PC-9 (cell line): ENCODE results near the gene PRLR. TPM values are rescaled to one million over a fixed set of nuclear protein-coding genes. Genes with fewer than 3 reads are reported as not detected.

ENCODE experiments used
- BruUV-seq: library from RNA; stranded (reverse); fragments of 400-500 nt; replicated peaks from 2 replicates; lab custom pipeline; 2021; lab: Mats Ljungman, UMichigan
- CTCF ChIA-PET: fragments of 300-600 bp; sonication (Branson Sonifier 250); formaldehyde crosslinking; loops from one replicate; lab custom pipeline; 2022; ENCODE audit warnings: antibody characterized with exemption; lab: Charles Lee
- POLR2A ChIA-PET: fragments of 300-600 bp; sonication (Branson Sonifier 250); formaldehyde crosslinking; loops from one replicate; lab custom pipeline; 2022; ENCODE audit warnings: antibody characterized with exemption; ENCODE audit not compliant: unreplicated experiment; lab: Charles Lee
- DNase-seq, 2 experiments: peaks; one replicate each; pipeline versions ENCODE4 v3.0.0 to v3.0.0-alpha.2; 2015 to 2022; ENCODE audit warnings: mixed read lengths in 1 of 2
- H2AFZ ChIP-seq: fragments of 200-600 bp; sonication (generic); 2 replicates; pipeline ENCODE4 v1.8.1; 2017; ENCODE audit warnings: antibody characterized with exemption
- H3F3A ChIP-seq: fragments of 200-600 bp; sonication (generic); 2 replicates; pipeline ENCODE4 v1.8.1; 2017; ENCODE audit warnings: antibody characterized with exemption, mild to moderate bottlenecking, low read depth; ENCODE audit not compliant: insufficient read depth
- H3K27ac ChIP-seq: fragments of 200-600 bp; sonication (generic); 2 replicates; pipeline ENCODE4 v1.6.1; 2016; ENCODE audit warnings: mixed run types
- H3K27me3 ChIP-seq: fragments of 200-600 bp; sonication (generic); 2 replicates; pipeline ENCODE4 v1.6.1; 2016; ENCODE audit warnings: low read depth, mixed run types; ENCODE audit not compliant: insufficient read depth
- H3K36me3 ChIP-seq: fragments of 200-600 bp; sonication (generic); 2 replicates; pipeline ENCODE4 v1.6.1; 2016; ENCODE audit warnings: low read depth, mixed run types
- H3K4me1 ChIP-seq: fragments of 200-600 bp; sonication (generic); replicated peaks from 2 replicates; pipeline ENCODE4 v1.6.1; 2016; ENCODE audit warnings: mixed run types; ENCODE audit not compliant: insufficient read depth
- H3K4me2 ChIP-seq: fragments of 200-600 bp; sonication (generic); 2 replicates; pipeline ENCODE4 v1.6.1; 2017; ENCODE audit warnings: mixed run types
- H3K4me3 ChIP-seq: fragments of 200-600 bp; sonication (generic); 2 replicates; pipeline ENCODE4 v1.6.1; 2016; ENCODE audit warnings: mixed run types
- H3K79me2 ChIP-seq: fragments of 200-600 bp; sonication (generic); 2 replicates; pipeline ENCODE4 v1.6.1; 2017; ENCODE audit warnings: low read depth, mixed run types
- H3K9me2 ChIP-seq: fragments of 200-600 bp; sonication (generic); 2 replicates; pipeline ENCODE4 v1.8.1; 2017; ENCODE audit warnings: mild to moderate bottlenecking; ENCODE audit not compliant: insufficient read depth
- H3K9me3 ChIP-seq: fragments of 200-600 bp; sonication (generic); 2 replicates; pipeline ENCODE4 v1.8.1; 2016; ENCODE audit warnings: low read depth; ENCODE audit not compliant: insufficient read depth
- H4K20me1 ChIP-seq: fragments of 200-600 bp; sonication (generic); 2 replicates; pipeline ENCODE4 v1.8.1; 2017; ENCODE audit not compliant: insufficient read depth
- EZH2 ChIP-seq: fragments of 200-600 bp; sonication (generic); IDR thresholded peaks from 2 replicates; pipeline ENCODE4 v1.8.0; 2017; ENCODE audit warnings: antibody characterized with exemption, low read depth
- intact Hi-C: fragments of 100-400 bp; cut with micrococcal nuclease; formaldehyde crosslinking; loops from one replicate; pipeline ENCODE4 v1.10.0; 2022; ENCODE audit not compliant: unreplicated experiment
- total RNA-seq: library from RNA; stranded (reverse); gene quantifications from 2 replicates; pipeline ENCODE4 v1.2.3, GENCODE V29; 2021
- TF ChIP-seq, protein P1 (sequence below): fragments of 200-600 bp; sonication (generic); conservative IDR thresholded peaks from 2 replicates; pipeline ENCODE4 v1.6.1; 2017; ENCODE audit warnings: mixed run types, antibody characterized with exemption, mild to moderate bottlenecking, moderate library complexity

PRLR gene
- total RNA-seq, 1 experiment from 2014 or later: not detected

DNA sequence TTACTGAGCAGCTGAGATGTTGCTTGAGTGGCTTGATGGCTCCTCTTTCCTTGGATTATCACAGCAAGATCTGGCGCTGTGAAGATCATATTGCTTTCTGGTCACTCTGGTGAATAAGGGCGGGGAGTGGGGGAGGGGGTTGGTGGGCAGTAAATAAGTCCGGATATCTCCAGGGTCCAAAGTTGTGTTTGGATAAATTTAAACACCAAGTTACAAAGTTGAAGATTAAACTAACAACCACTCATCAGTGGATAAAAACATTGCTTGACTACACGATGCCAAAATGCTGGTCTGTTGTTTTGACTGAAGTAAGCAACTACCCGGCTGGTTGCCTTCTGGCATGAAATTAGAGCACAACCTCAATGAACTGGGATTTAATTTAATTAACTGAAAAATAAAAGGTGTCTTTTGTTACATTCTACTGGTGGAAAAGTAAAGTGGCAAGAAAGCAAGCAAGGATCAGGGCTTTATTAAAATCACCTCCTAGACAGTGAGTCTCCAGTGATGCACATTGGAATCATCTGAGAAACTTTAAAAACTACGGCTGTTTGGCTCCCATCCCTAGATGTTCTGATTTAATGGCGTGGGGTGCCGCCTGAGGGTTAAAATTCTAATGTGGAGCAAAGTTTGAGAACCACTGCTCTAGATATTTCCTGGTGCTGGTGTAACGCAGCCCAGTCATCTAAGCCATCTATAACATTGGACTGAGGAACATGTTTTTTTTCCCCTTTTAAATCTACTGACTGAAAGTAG lies 95.8 kb downstream of the PRLR start:
- Histone ChIP-seq H3K4me2 (no peak overlapping the region), H2AFZ (no peak overlapping the region), H3K27me3 (peaks cover 58% of the 10 kb centered on the region), H3F3A (no peaks in the 10 kb centered on the region), H3K4me1 (no peaks in the 10 kb centered on the region), H3K4me3 (no peak overlapping the region), H3K27ac (no peak overlapping the region), H3K79me2 (no peaks in the 10 kb centered on the region), H3K9me3 (no peaks in the 10 kb centered on the region), H3K36me3 (no peaks in the 10 kb centered on the region), H4K20me1 (no peaks in the 10 kb centered on the region), H3K9me2 (no peaks in the 10 kb centered on the region; the same call in 1 of the 2 replicates)
- ChIA-PET POLR2A (interaction anchor here (0.7 kb wide), 1 partner anchor 295 kb away, joined by 3 read pairs; the partner anchor contains the start of gene TTC23L), CTCF (no interaction called here)
- BruUV-seq: no TSS peak
- intact Hi-C loops: no loop called here
- TF ChIP-seq, protein P1, sequence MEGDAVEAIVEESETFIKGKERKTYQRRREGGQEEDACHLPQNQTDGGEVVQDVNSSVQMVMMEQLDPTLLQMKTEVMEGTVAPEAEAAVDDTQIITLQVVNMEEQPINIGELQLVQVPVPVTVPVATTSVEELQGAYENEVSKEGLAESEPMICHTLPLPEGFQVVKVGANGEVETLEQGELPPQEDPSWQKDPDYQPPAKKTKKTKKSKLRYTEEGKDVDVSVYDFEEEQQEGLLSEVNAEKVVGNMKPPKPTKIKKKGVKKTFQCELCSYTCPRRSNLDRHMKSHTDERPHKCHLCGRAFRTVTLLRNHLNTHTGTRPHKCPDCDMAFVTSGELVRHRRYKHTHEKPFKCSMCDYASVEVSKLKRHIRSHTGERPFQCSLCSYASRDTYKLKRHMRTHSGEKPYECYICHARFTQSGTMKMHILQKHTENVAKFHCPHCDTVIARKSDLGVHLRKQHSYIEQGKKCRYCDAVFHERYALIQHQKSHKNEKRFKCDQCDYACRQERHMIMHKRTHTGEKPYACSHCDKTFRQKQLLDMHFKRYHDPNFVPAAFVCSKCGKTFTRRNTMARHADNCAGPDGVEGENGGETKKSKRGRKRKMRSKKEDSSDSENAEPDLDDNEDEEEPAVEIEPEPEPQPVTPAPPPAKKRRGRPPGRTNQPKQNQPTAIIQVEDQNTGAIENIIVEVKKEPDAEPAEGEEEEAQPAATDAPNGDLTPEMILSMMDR: no peak
- no peak for TF ChIP-seq EZH2
- DNase-seq: no peak

DNA sequence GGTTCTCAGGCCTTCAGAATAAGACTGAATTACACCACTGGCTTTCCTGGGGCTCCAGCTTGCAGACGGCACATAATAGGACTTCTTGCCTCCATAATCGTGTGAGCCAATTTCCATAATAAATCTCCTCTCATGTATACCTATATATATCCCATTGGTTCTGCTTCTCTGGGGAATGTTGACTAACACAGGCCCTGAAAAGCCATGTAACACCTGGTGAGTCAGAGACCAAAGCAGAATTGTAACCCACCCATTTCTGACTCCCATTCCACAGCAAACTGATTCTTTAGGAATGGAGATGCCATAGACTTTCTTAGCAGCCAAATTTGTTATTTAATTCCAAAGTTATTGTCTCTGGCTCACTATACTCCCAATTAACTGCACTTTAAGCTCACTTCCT lies 97.1 kb downstream of the PRLR start:
- TF ChIP-seq, protein P1: no peak
- no peak for TF ChIP-seq EZH2
- Histone ChIP-seq H3K4me3 (no peak overlapping the region), H2AFZ (no peak overlapping the region), H3K9me2 (no peaks in the 10 kb centered on the region; the same call in 1 of the 2 replicates), H4K20me1 (no peaks in the 10 kb centered on the region), H3K4me2 (no peak overlapping the region), H3K9me3 (no peaks in the 10 kb centered on the region), H3K4me1 (no peaks in the 10 kb centered on the region), H3K79me2 (no peaks in the 10 kb centered on the region), H3K36me3 (no peaks in the 10 kb centered on the region), H3K27me3 (peaks cover 47% of the 10 kb centered on the region), H3K27ac (no peak overlapping the region), H3F3A (no peaks in the 10 kb centered on the region)
- DNase-seq: no peak
- ChIA-PET CTCF (no interaction called here), POLR2A (no interaction called here)
- BruUV-seq: no TSS peak
- intact Hi-C loops: no loop called here

DNA sequence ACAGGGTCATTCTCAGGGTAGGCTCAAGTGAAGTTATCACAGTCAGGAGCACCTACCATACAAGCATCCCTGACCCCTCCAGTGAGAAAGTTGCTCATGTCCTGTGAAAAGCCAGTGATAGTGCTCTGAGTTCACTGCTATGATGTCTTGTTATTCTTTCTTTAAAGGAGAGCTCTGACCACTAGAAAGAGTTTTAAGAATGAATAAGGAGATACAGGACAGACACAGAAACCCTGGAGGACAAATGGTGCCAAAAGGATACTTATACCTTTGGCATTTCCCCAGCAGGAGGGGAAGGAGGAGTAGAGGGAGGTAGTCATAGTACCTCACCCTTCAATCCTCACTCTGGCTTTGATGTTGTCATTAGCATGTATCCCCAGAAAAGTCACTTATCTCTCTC lies 98.6 kb downstream of the PRLR start:
- CTCF ChIA-PET: no interaction called here

More for the DNA sequence above, 98.6 kb downstream of the PRLR start:
- H4K20me1 ChIP-seq: no peaks in the 10 kb centered on the region
- peaks cover 37% of the 10 kb centered on the region for H3K27me3 ChIP-seq
- no peaks in the 10 kb centered on the region for H3K9me3 ChIP-seq
- no peaks in the 10 kb centered on the region for H3K36me3 ChIP-seq
- no peak for DNase-seq
- no peaks in the 10 kb centered on the region for H3K79me2 ChIP-seq
- no peak overlapping the region for H2AFZ ChIP-seq
- no peak overlapping the region for H3K27ac ChIP-seq
- H3K9me2 ChIP-seq: no peaks in the 10 kb centered on the region
- no peak overlapping the region for H3K4me3 ChIP-seq
- no TSS peak for BruUV-seq
- H3K4me1 ChIP-seq: no peaks in the 10 kb centered on the region
- TF ChIP-seq, protein P1: no peak
- no peak for TF ChIP-seq EZH2
- no peaks in the 10 kb centered on the region for H3F3A ChIP-seq
- intact Hi-C loops: no loop called here
- H3K4me2 ChIP-seq: no peak overlapping the region
- POLR2A ChIA-PET: no interaction called here
